ENCODE results near the gene BTD. TPM values are rescaled to one million over a fixed set of nuclear protein-coding genes. Genes with fewer than 3 reads are reported as not detected.

The BTD gene
- total and polyA plus RNA-seq, 9 donors, result 19.8 to 44.1 (median 30.2) TPM

- no peaks in the 10 kb centered on the region for H3K9me3 ChIP-seq
- peaks cover 2% of the 10 kb centered on the region for H3K4me1 ChIP-seq (ENCODE audit: insufficient read depth)
- intact Hi-C loops (cut with DNase I), result no loop called here
- H3K27ac ChIP-seq, result no peak overlapping the region
- no peak overlapping the region for H3K4me3 ChIP-seq
- no peaks in the 10 kb centered on the region for H3K27me3 ChIP-seq
- 15 to 18% (median 18%) methylated on average over 3 of the region's 3 CpGs for WGBS, 3 donors
- no peaks in the 10 kb centered on the region for H3K36me3 ChIP-seq
- no peak for DNase-seq
- TF ChIP-seq EP300 (IDR thresholded peaks at IDR 0.05), result no peak
- TF ChIP-seq CTCF (IDR thresholded peaks at IDR 0.05), result no peak
Measured at GRCh38 chr3:15578289-15578867, 23.2 kb upstream of the BTD start.

- no peak for TF ChIP-seq POLR2A (IDR thresholded peaks at IDR 0.05)
- TF ChIP-seq CTCF (IDR thresholded peaks at IDR 0.05), result no peak
- no peak for TF ChIP-seq EP300 (IDR thresholded peaks at IDR 0.05)
- no peaks in the 10 kb centered on the region for H3K27me3 ChIP-seq
- no peak overlapping the region for H3K4me3 ChIP-seq
- H3K27ac ChIP-seq, result no peak overlapping the region
- WGBS, 3 donors, result 13 to 23% (median 15%) methylated on average over 2 of the region's 2 CpGs
- H3K36me3 ChIP-seq, result no peaks in the 10 kb centered on the region
- H3K4me1 ChIP-seq (ENCODE audit: insufficient read depth), result peaks cover 2% of the 10 kb centered on the region
- H3K9me3 ChIP-seq, result no peaks in the 10 kb centered on the region
- DNase-seq, result no peak
- intact Hi-C loops (cut with DNase I), result no loop called here
Measured at GRCh38 chr3:15579051-15579450, 22.5 kb upstream of the BTD start.

- Histone ChIP-seq H3K27me3 (no peaks in the 10 kb centered on the region), H3K4me3 (no peak overlapping the region), H3K4me1 (ENCODE audit: insufficient read depth) (peaks cover 2% of the 10 kb centered on the region), H3K36me3 (no peaks in the 10 kb centered on the region), H3K9me3 (no peaks in the 10 kb centered on the region), H3K27ac (no peak overlapping the region)
- intact Hi-C loops (cut with DNase I), result no loop called here
- 91 to 95% (median 93%) methylated on average over 3 of the region's 3 CpGs for WGBS, 3 donors
- TF ChIP-seq POLR2A (IDR thresholded peaks at IDR 0.05), result no peak
- TF ChIP-seq CTCF (IDR thresholded peaks at IDR 0.05), result no peak
- no peak for TF ChIP-seq EP300 (IDR thresholded peaks at IDR 0.05)
- DNase-seq, result no peak
Measured at GRCh38 chr3:15581471-15582394, 19.8 kb upstream of the BTD start.

- Histone ChIP-seq H3K9me3 (no peaks in the 10 kb centered on the region), H3K4me3 (no peak overlapping the region), H3K4me1 (ENCODE audit: insufficient read depth) (no peaks in the 10 kb centered on the region), H3K27ac (no peak overlapping the region), H3K36me3 (no peaks in the 10 kb centered on the region), H3K27me3 (no peaks in the 10 kb centered on the region)
- no peak for DNase-seq
- intact Hi-C loops (cut with DNase I), result no loop called here
- TF ChIP-seq EP300 (IDR thresholded peaks at IDR 0.05) (no peak), CTCF (IDR thresholded peaks at IDR 0.05) (no peak), POLR2A (IDR thresholded peaks at IDR 0.05) (no peak)
- 57 to 76% (median 67%) methylated on average over 6 of the region's 6 CpGs for WGBS, 3 donors
Measured at GRCh38 chr3:15585111-15585845, 16.3 kb upstream of the BTD start.

Measured in ovary (tissue), 9 donors.